CD14-positive monocyte (primary cell): ENCODE data around the gene CHKA. TPM values are rescaled to one million over a fixed set of nuclear protein-coding genes. Genes with fewer than 3 reads are reported as not detected.

Source experiments
- DNase-seq, 3 donors: peaks; one replicate each; pipeline ENCODE4 v3.0.0-alpha.2; 2011 to 2022
- H2AFZ ChIP-seq: 2 replicates; pipeline ENCODE4 v1.6.0; 2012; ENCODE audit warnings: mild to moderate bottlenecking, low read depth, low read length, inconsistent platforms; ENCODE audit not compliant: insufficient read depth, poor library complexity, severe bottlenecking
- H3K27ac ChIP-seq, 2 donors: 1 replicate in 1 of 2; 2 replicates in 1 of 2; pipeline ENCODE4 v1.5.1; 2012 to 2013; ENCODE audit warnings: low read length in 2 of 2, control low read depth in 1 of 2, inconsistent platforms in 1 of 2, low read depth in 1 of 2, mild to moderate bottlenecking in 1 of 2
- H3K27me3 ChIP-seq, 2 donors: one replicate each; pipeline versions ENCODE4 v1.6.0 to v1.6.1; 2011 to 2013; ENCODE audit warnings: low read length in 2 of 2; ENCODE audit not compliant: control insufficient read depth in 2 of 2, insufficient read depth in 2 of 2
- H3K36me3 ChIP-seq, 2 donors: replicated peaks in 1 of 2; 1 replicate in 1 of 2; 2 replicates in 1 of 2; pipeline versions ENCODE4 v1.5.1 to v1.6.1; 2012 to 2013; ENCODE audit warnings: low read length in 2 of 2, control low read depth in 1 of 2, inconsistent platforms in 1 of 2, mild to moderate bottlenecking in 1 of 2; ENCODE audit not compliant: insufficient read depth in 2 of 2, control insufficient read depth in 1 of 2
- H3K4me1 ChIP-seq, 2 donors: 1 replicate in 1 of 2; 2 replicates in 1 of 2; pipeline versions ENCODE4 v1.5.1 to v1.6.1; 2012 to 2013; ENCODE audit warnings: low read length in 2 of 2, control low read depth in 1 of 2, inconsistent platforms in 1 of 2, mild to moderate bottlenecking in 1 of 2, moderate library complexity in 1 of 2; ENCODE audit not compliant: insufficient read depth in 2 of 2, control insufficient read depth in 1 of 2
- H3K4me2 ChIP-seq: replicated peaks from 2 replicates; pipeline ENCODE3; 2012; ENCODE audit warnings: low read length, moderate library complexity, mild to moderate bottlenecking; ENCODE audit not compliant: poor library complexity, severe bottlenecking; ENCODE audit errors: extremely low read depth
- H3K4me3 ChIP-seq, 3 experiments: fragments of 200-600 bp in 1 of 3; sonication (generic) in 1 of 3; replicated peaks in 1 of 3; 1 replicate in 2 of 3; 2 replicates in 1 of 3; pipeline ENCODE4 v1.5.1; 2011 to 2013; ENCODE audit warnings: low read length in 3 of 3, mild to moderate bottlenecking in 3 of 3, control low read depth in 2 of 3, low read depth in 2 of 3, inconsistent platforms in 1 of 3, moderate library complexity in 1 of 3
- H3K79me2 ChIP-seq: 2 replicates; pipeline ENCODE4 v1.6.0; 2012; ENCODE audit warnings: mild to moderate bottlenecking, control low read depth, inconsistent platforms, low read length, moderate library complexity; ENCODE audit not compliant: insufficient read depth
- H3K9ac ChIP-seq: 2 replicates; pipeline ENCODE4 v1.6.0; 2017; ENCODE audit warnings: low read length, mild to moderate bottlenecking; ENCODE audit not compliant: insufficient read depth, poor library complexity, severe bottlenecking
- H3K9me3 ChIP-seq, 2 donors: replicated peaks in 1 of 2; 1 replicate in 1 of 2; 2 replicates in 1 of 2; pipeline versions ENCODE4 v1.5.1 to v1.6.1; 2012 to 2013; ENCODE audit warnings: low read length in 2 of 2, control low read depth in 1 of 2; ENCODE audit not compliant: control insufficient read depth in 1 of 2, insufficient read depth in 1 of 2
- H4K20me1 ChIP-seq: 2 replicates; pipeline ENCODE4 v1.6.0; 2012; ENCODE audit warnings: mild to moderate bottlenecking, low read length, control low read depth, moderate library complexity; ENCODE audit not compliant: insufficient read depth
- H3K27ac Mint-ChIP-seq, 7 donors: one replicate each; pipeline ENCODE4 v1.8.0; 2020; ENCODE audit warnings: mild to moderate bottlenecking in 7 of 7, mixed read lengths in 7 of 7, moderate library complexity in 6 of 7, inconsistent platforms in 2 of 7
- H3K27me3 Mint-ChIP-seq, 3 donors: one replicate each; pipeline ENCODE4 v1.8.0; 2021 to 2022; ENCODE audit warnings: low read depth in 3 of 3, mild to moderate bottlenecking in 3 of 3, mixed read lengths in 3 of 3, moderate library complexity in 3 of 3, inconsistent platforms in 1 of 3
- H3K36me3 Mint-ChIP-seq, 2 donors: one replicate each; pipeline ENCODE4 v1.8.0; 2020; ENCODE audit warnings: mixed read lengths in 2 of 2, inconsistent platforms in 1 of 2, mild to moderate bottlenecking in 1 of 2
- H3K4me1 Mint-ChIP-seq: one replicate; pipeline ENCODE4 v1.8.0; 2020; ENCODE audit warnings: mild to moderate bottlenecking, mixed read lengths
- H3K4me3 Mint-ChIP-seq, 2 donors: one replicate each; pipeline ENCODE4 v1.8.0; 2020; ENCODE audit warnings: mild to moderate bottlenecking in 2 of 2, mixed read lengths in 2 of 2, moderate library complexity in 1 of 2
- H3K9me3 Mint-ChIP-seq, 7 donors: one replicate each; pipeline ENCODE4 v1.8.0; 2020 to 2022; ENCODE audit warnings: mixed read lengths in 7 of 7, mild to moderate bottlenecking in 6 of 7, moderate library complexity in 6 of 7, inconsistent platforms in 2 of 7
- WGBS: methylation state at CpG from one replicate; pipeline ENCODE4 v1.1.5; 2013; ENCODE audit warnings: missing lambda C conversion rate; ENCODE audit not compliant: insufficient coverage; 5-methylcytosine and 5-hydroxymethylcytosine counted together
- intact Hi-C, 2 donors: fragments of 100-400 bp; cut with micrococcal nuclease; formaldehyde crosslinking; loops; one replicate each; pipeline versions ENCODE4 v1.15.0 to v1.15.1; 2023
- polyA plus RNA-seq, 3 donors: library from polyadenylated mRNA; depleted of rRNA in 1 of 3; unstranded in 2 of 3; stranded (reverse) in 1 of 3; fragments of 300-500 nt in 2 of 3; fragments of >200 nt in 1 of 3; fragmentation: Illumina TruSeq in 2 of 3; gene quantifications; 1 replicate in 2 of 3; 2 replicates in 1 of 3; pipeline ENCODE4 v1.2.3, GENCODE V29; 2012 to 2021
- TF ChIP-seq, protein P1 (sequence below): fragments of 200-600 bp; IDR thresholded peaks from one replicate; pipeline ENCODE4 v1.8.0; 2022; ENCODE audit warnings: antibody characterized with exemption, mild to moderate bottlenecking

Gene CHKA
- polyA plus RNA-seq, 3 donors: 2.8 to 20.9 (median 5.7) TPM

DNA sequence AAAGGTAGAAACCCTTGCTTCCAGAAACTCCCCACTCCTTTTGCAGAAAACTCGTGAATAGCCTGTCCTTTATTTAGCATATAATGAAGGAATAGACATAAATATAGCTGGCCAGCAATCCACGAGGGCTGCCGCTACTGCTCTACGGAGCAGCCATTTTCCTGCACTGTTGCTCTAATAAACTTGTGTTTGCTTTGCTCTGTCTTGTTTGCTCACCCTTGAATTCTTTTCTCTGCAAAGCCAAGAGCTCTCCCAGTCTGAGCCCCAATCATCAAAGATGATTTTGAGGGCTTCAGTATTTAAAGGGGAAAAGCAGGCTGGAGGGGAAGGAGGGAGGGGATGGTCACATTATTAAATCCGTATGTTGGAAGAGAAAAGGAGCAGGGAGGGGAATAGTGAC is 16.6 kb upstream of the CHKA start:
- H3K4me3 Mint-ChIP-seq: no peak overlapping the region
- Histone ChIP-seq H3K79me2 (no peaks in the 10 kb centered on the region), H2AFZ (no peak overlapping the region), H3K4me1 (peaks cover 31 to 37% of the 10 kb centered on the region in 2 donors), H3K36me3 (no peaks in the 10 kb centered on the region), H3K27ac (no peak overlapping the region), H3K4me2 (no peak overlapping the region), H3K9ac (no peak overlapping the region), H4K20me1 (no peaks in the 10 kb centered on the region), H3K27me3 (peaks cover 0 to 6% of the 10 kb centered on the region in 2 donors), H3K9me3 (peaks cover 9 to 20% of the 10 kb centered on the region in 2 donors), H3K4me3 (no peak overlapping the region)
- H3K36me3 Mint-ChIP-seq: peaks cover 0 to 2% of the 10 kb centered on the region in 2 donors
- H3K27ac Mint-ChIP-seq: no peak overlapping the region
- H3K27me3 Mint-ChIP-seq: peaks cover 12 to 32% (median 17%) of the 10 kb centered on the region in 3 donors
- no peak for DNase-seq
- peaks cover 25% of the 10 kb centered on the region for H3K4me1 Mint-ChIP-seq
- peaks cover 7 to 28% (median 18%) of the 10 kb centered on the region in 7 donors for H3K9me3 Mint-ChIP-seq
- TF ChIP-seq, protein P1, sequence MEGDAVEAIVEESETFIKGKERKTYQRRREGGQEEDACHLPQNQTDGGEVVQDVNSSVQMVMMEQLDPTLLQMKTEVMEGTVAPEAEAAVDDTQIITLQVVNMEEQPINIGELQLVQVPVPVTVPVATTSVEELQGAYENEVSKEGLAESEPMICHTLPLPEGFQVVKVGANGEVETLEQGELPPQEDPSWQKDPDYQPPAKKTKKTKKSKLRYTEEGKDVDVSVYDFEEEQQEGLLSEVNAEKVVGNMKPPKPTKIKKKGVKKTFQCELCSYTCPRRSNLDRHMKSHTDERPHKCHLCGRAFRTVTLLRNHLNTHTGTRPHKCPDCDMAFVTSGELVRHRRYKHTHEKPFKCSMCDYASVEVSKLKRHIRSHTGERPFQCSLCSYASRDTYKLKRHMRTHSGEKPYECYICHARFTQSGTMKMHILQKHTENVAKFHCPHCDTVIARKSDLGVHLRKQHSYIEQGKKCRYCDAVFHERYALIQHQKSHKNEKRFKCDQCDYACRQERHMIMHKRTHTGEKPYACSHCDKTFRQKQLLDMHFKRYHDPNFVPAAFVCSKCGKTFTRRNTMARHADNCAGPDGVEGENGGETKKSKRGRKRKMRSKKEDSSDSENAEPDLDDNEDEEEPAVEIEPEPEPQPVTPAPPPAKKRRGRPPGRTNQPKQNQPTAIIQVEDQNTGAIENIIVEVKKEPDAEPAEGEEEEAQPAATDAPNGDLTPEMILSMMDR: no peak
- WGBS: no CpG with 5 or more reads among the region's 5 CpGs
- intact Hi-C loops: no loop called here

DNA sequence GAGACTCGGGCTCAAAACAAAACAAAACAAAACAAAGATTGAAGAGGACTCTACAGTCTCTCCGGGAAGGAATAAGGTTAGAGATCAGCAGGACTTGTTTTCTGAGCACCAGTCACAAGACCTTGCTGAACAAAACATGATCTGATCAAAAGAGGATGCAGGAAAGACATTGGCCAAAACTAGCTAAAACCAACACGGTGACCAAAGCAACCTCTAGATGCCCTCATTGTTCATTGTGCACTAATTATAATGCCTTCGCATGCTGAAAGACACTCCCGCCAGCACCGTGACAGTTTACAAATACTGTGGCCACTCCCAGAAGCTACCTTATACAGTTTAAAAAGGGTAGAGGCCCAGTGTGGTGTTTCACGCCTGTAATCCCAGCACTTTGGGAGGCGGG is 15.7 kb upstream of the CHKA start:
- Mint-ChIP-seq H3K4me1 (peaks cover 19% of the 10 kb centered on the region), H3K36me3 (peaks cover 0 to 2% of the 10 kb centered on the region in 2 donors), H3K27ac (peak overlapping the region in 1 of 7 donors; percentile 36), H3K4me3 (no peak overlapping the region), H3K27me3 (peaks cover 10 to 26% (median 19%) of the 10 kb centered on the region in 3 donors), H3K9me3 (peaks cover 15 to 38% (median 27%) of the 10 kb centered on the region in 7 donors)
- Histone ChIP-seq H3K4me2 (no peak overlapping the region), H4K20me1 (no peaks in the 10 kb centered on the region), H3K9ac (no peak overlapping the region), H3K4me1 (peaks cover 23 to 27% of the 10 kb centered on the region in 2 donors), H3K27ac (no peak overlapping the region), H3K9me3 (peaks cover 16 to 29% of the 10 kb centered on the region in 2 donors), H3K27me3 (peaks cover 0 to 6% of the 10 kb centered on the region in 2 donors), H3K36me3 (no peaks in the 10 kb centered on the region), H3K79me2 (no peaks in the 10 kb centered on the region), H2AFZ (no peak overlapping the region), H3K4me3 (no peak overlapping the region)
- 100% methylated on average over 6 of the region's 8 CpGs for WGBS
- DNase-seq: no peak
- intact Hi-C loops: no loop called here
- TF ChIP-seq, protein P1: no peak
